Nephron progenitor cell (in vitro differentiated cells): ENCODE data around the gene ING3.

Experiments used
- DNase-seq: peaks from one replicate; pipeline ENCODE4 v3.0.0; 2021
- H3K27ac Mint-ChIP-seq: 2 replicates; pipeline ENCODE4 v1.8.0; 2021; ENCODE audit warnings: mild to moderate bottlenecking, moderate library complexity, mixed read lengths
- H3K27me3 Mint-ChIP-seq: 2 replicates; pipeline ENCODE4 v1.8.0; 2021; ENCODE audit warnings: mild to moderate bottlenecking, low read depth, mixed read lengths; ENCODE audit not compliant: poor library complexity
- H3K36me3 Mint-ChIP-seq: 2 replicates; pipeline ENCODE4 v1.8.0; 2021; ENCODE audit warnings: low read depth, mixed read lengths
- H3K4me1 Mint-ChIP-seq: 2 replicates; pipeline ENCODE4 v1.8.0; 2021; ENCODE audit warnings: mixed read lengths
- H3K4me3 Mint-ChIP-seq: 2 replicates; pipeline ENCODE4 v1.8.0; 2021; ENCODE audit warnings: mild to moderate bottlenecking, moderate library complexity, mixed read lengths
- H3K9me3 Mint-ChIP-seq: 2 replicates; pipeline ENCODE4 v1.8.0; 2021; ENCODE audit warnings: mild to moderate bottlenecking, moderate library complexity, mixed read lengths
- CTCF ChIP-seq: fragments of 200-600 bp; sonication (generic); IDR thresholded peaks from 2 replicates; pipeline ENCODE4 v1.5.0; 2021; ENCODE audit warnings: antibody characterized with exemption

The ING3 gene

GRCh38 chr7:121026159-121026558 lies 75.6 kb downstream of the ING3 start:
- TF ChIP-seq CTCF, result no peak
- Mint-ChIP-seq H3K4me1 (peaks cover 65% of the 10 kb centered on the region), H3K4me3 (no peak overlapping the region), H3K27ac (peak overlapping the region; percentile 7), H3K27me3 (no peaks in the 10 kb centered on the region), H3K9me3 (peaks cover 22% of the 10 kb centered on the region), H3K36me3 (peaks cover 19% of the 10 kb centered on the region)
- no peak for DNase-seq

GRCh38 chr7:121026577-121027111 lies 76.1 kb downstream of the ING3 start:
- Mint-ChIP-seq H3K9me3 (peaks cover 22% of the 10 kb centered on the region), H3K4me1 (peaks cover 62% of the 10 kb centered on the region), H3K4me3 (no peak overlapping the region), H3K36me3 (peaks cover 19% of the 10 kb centered on the region), H3K27ac (no peak overlapping the region), H3K27me3 (no peaks in the 10 kb centered on the region)
- DNase-seq, result no peak
- no peak for TF ChIP-seq CTCF
